CD4-positive, alpha-beta T cell treated with Interleukin-1 beta for 1 hour (primary cell): Measurements from ENCODE around the gene CLK3.
"Not testable (repeated sequence)": the region's sequence is repeated elsewhere in the genome, so short reads cannot be mapped to it uniquely, and the experiment has no call there.

Experiments
- DNase-seq, 2 donors: peaks; one replicate each; pipeline ENCODE4 v3.0.0-alpha.2; 2020 to 2022

Gene CLK3

GRCh38 chr15:74615508-74616365, at the start of gene CLK3:
CLK3 (plus strand) TSS chr15:74615836; CDS start chr15:74619197, 3,361 bp downstream.
- DNase-seq, result peak; percentile 96 to 97

- no peak for DNase-seq
Measured at GRCh38 chr15:74568594-74568993, 47.0 kb upstream of the CLK3 start.

GRCh38 chr15:74569731-74570070, 45.9 kb upstream of the CLK3 start:
- DNase-seq, result no peak

- no peak for DNase-seq
Measured at GRCh38 chr15:74571191-74571590, 44.4 kb upstream of the CLK3 start.

- DNase-seq, result no peak
Measured at GRCh38 chr15:74573987-74574386, 41.6 kb upstream of the CLK3 start.

GRCh38 chr15:74578496-74578994, 37.1 kb upstream of the CLK3 start:
- no peak for DNase-seq

GRCh38 chr15:74579001-74579400, 36.6 kb upstream of the CLK3 start:
- DNase-seq, result no peak

GRCh38 chr15:74580538-74581350, 34.9 kb upstream of the CLK3 start:
- DNase-seq, result no peak

GRCh38 chr15:74584204-74584603, 31.4 kb upstream of the CLK3 start:
- no peak for DNase-seq

- DNase-seq, result no peak
Measured at GRCh38 chr15:74584779-74585178, 30.9 kb upstream of the CLK3 start.

- DNase-seq, result no peak
Measured at GRCh38 chr15:74585191-74585590, 30.4 kb upstream of the CLK3 start.

- DNase-seq, result no peak
Measured at GRCh38 chr15:74585857-74586256, 29.8 kb upstream of the CLK3 start.

- DNase-seq, result no peak
Measured at GRCh38 chr15:74589826-74590225, 25.8 kb upstream of the CLK3 start.

- no peak for DNase-seq
Measured at GRCh38 chr15:74592222-74592621, 23.4 kb upstream of the CLK3 start.

GRCh38 chr15:74593122-74593521, 22.5 kb upstream of the CLK3 start:
- DNase-seq, result no peak

GRCh38 chr15:74594455-74594854, 21.2 kb upstream of the CLK3 start:
- DNase-seq, result no peak

- no peak for DNase-seq
Measured at GRCh38 chr15:74595271-74595670, 20.4 kb upstream of the CLK3 start.

- not testable (repeated sequence) for DNase-seq
Measured at GRCh38 chr15:74596736-74597135, 18.9 kb upstream of the CLK3 start.

GRCh38 chr15:74597146-74597705, 18.4 kb upstream of the CLK3 start:
- not testable (repeated sequence) for DNase-seq

GRCh38 chr15:74598126-74598842, 17.4 kb upstream of the CLK3 start:
- DNase-seq, result peak; percentile 89 to 90

GRCh38 chr15:74599156-74599555, 16.5 kb upstream of the CLK3 start:
- no peak for DNase-seq

- no peak for DNase-seq
Measured at GRCh38 chr15:74603026-74603788, 12.4 kb upstream of the CLK3 start.
